Astrocyte (in vitro differentiated cells and primary cell): ENCODE data around the gene COX4I2.

Experiments used
- CTCF ChIP-seq: IDR thresholded peaks from 2 replicates; pipeline ENCODE4 v1.5.1; 2011; ENCODE audit warnings: low read depth, mild to moderate bottlenecking, inconsistent platforms, low read length, moderate library complexity; ENCODE audit not compliant: insufficient read depth
- EZH2 ChIP-seq: IDR thresholded peaks from 2 replicates; pipeline ENCODE4 v1.6.1; 2012; ENCODE audit warnings: mild to moderate bottlenecking, low read length, inconsistent platforms; ENCODE audit not compliant: insufficient read depth

GRCh38 chr20:31640259-31640658 lies 2.5 kb downstream of the COX4I2 start:
- TF ChIP-seq CTCF (no peak), EZH2 (no peak)
